Uterus (tissue), 2 donors: Measurements from ENCODE around the gene CIZ1.

Experiments used
- CTCF ChIP-seq, 4 experiments: fragments of 200-600 bp in 2 of 4; fragments of 450-650 bp in 2 of 4; sonication (generic) in 2 of 4; IDR thresholded peaks; one replicate each; pipeline ENCODE4 v1.5.1; 2016 to 2019; ENCODE audit warnings: antibody characterized with exemption in 4 of 4, mild to moderate bottlenecking in 2 of 4, moderate library complexity in 1 of 4
- POLR2A ChIP-seq, 2 donors: fragments of 450-650 bp; IDR thresholded peaks; one replicate each; pipeline ENCODE4 v1.6.1; 2016; ENCODE audit warnings: antibody characterized with exemption in 2 of 2, mild to moderate bottlenecking in 1 of 2, moderate library complexity in 1 of 2

- TF ChIP-seq POLR2A (IDR thresholded peaks at IDR 0.05), result no peak
- TF ChIP-seq CTCF (IDR thresholded peaks at IDR 0.05), result no peak
Observed at GRCh38 chr9:128167209-128167608, 24.2 kb downstream of the CIZ1 start.
